ENCODE data around the gene CHTF18. TPM values are rescaled to one million over a fixed set of nuclear protein-coding genes. Genes with fewer than 3 reads are reported as not detected.

CHTF18 gene
- polyA plus RNA-seq, 2 donors: 14.8 to 28.9 TPM

DNA sequence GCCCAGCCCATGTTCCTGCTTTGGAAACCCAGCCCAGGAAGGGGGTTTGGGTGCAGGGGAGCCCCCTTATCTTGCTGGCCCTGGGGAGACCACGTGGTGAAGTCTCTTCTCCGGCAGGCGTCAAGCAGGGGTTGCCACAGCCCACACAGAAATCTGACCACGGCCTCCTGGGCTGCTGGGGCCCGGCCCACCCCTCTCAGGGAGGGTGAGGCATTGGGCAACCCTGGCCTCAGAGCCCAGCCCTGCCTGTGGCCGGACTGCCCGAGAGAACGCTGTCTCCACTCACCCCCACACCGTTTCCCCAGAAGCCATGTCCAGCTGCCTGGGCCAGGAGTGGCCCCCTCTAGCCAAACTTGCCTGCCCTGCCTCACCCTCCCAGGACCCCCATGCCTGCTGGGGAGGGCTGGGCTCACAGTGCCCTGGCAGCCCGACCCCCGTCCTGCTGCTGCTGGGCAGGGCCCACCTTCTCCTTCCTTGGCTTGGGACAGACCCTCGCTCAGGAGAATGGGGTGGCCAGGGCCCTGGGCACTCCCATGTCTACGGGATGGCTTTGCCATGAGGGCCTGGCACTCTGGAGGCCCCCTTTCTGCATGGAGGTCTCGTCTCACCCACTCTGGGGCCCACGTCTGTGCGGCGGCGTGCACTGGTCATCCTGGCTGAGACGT, 6.9 kb upstream of the CHTF18 start:
- 70 to 76% methylated on average over 16 to 19 of the region's 19 CpGs for WGBS, 2 donors
- H3K9me3 ChIP-seq (ENCODE audit: control insufficient read depth in 2 of 2, insufficient read depth in 1 of 2, low read depth in 1 of 2, low read length in 1 of 2): no peaks in the 10 kb centered on the region
- no peak overlapping the region for H3K4me3 ChIP-seq (ENCODE audit: low read depth in 1 of 2, low read length in 2 of 2)
- peaks cover 0 to 6% of the 10 kb centered on the region in 2 donors for H3K36me3 ChIP-seq (ENCODE audit: control insufficient read depth in 2 of 2, insufficient read depth in 2 of 2, low read length in 1 of 2)
- no peak overlapping the region for H3K27ac ChIP-seq (ENCODE audit: low read depth in 2 of 2, low read length in 1 of 2)
- peaks cover 4 to 20% of the 10 kb centered on the region in 2 donors for H3K4me1 ChIP-seq (ENCODE audit: control insufficient read depth in 2 of 2, insufficient read depth in 2 of 2, low read length in 1 of 2)
- peaks cover 0 to 4% of the 10 kb centered on the region in 2 donors for H3K27me3 ChIP-seq (ENCODE audit: control insufficient read depth in 1 of 2, insufficient read depth in 2 of 2, low read length in 2 of 2)

DNA sequence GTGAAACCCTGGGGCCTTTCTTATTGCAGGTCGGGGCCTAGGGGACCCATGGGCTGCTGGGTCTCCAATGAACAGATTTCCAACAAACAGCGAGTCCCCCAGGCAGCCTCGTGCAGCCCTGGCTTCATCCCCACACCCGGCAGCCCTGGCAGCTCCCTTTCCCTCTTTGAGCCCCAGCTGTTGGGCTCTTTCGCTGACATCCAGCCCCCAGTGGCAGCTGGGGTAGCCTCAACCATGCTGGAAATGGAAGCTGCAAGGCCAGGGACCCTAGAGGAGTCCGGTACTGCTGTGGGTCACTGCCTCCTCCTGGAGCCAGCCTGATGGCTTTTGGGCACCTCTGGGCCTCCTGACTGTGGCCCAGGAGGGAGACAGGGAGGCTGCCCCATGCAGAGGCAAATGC, 6.2 kb upstream of the CHTF18 start:
- Histone ChIP-seq H3K4me1 (ENCODE audit: control insufficient read depth in 2 of 2, insufficient read depth in 2 of 2, low read length in 1 of 2) (peaks cover 8 to 25% of the 10 kb centered on the region in 2 donors), H3K9me3 (ENCODE audit: control insufficient read depth in 2 of 2, insufficient read depth in 1 of 2, low read depth in 1 of 2, low read length in 1 of 2) (no peaks in the 10 kb centered on the region), H3K27me3 (ENCODE audit: control insufficient read depth in 1 of 2, insufficient read depth in 2 of 2, low read length in 2 of 2) (peaks cover 0 to 4% of the 10 kb centered on the region in 2 donors), H3K4me3 (ENCODE audit: low read depth in 1 of 2, low read length in 2 of 2) (no peak overlapping the region), H3K27ac (ENCODE audit: low read depth in 2 of 2, low read length in 1 of 2) (no peak overlapping the region), H3K36me3 (ENCODE audit: control insufficient read depth in 2 of 2, insufficient read depth in 2 of 2, low read length in 1 of 2) (peaks cover 0 to 8% of the 10 kb centered on the region in 2 donors)
- 44 to 50% methylated on average over 6 of the region's 6 CpGs for WGBS, 2 donors

DNA sequence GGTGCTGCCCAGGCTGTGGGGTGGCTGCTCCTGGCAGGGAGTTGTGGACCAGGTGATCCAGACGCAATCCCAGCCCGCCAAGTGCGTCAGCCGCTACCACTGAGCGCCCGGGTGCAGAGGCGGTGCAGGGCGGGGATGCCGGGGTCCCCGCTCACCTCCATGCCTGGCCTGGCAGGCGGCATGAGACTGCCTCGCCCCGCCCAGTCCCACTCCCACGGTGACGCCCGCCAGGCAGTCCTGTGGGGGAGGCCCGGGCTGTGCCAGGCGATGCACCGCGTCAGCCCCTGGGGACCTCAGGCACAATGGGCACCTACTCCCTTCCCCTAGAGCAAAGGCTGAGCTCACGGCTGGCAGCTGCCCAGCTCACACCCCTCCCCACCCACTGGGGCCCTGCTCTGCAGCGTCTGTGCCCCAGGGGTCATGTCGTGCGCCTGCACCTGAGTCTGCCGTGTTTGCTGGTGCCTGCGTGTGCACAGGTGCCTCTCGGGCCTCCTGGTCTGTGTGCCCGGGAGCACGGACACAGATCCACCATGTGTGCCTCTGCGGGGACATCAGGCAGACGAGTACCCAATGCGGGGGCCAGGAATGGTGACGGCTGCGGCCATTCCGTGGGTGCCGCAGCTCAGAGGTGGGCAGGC, 5.5 kb upstream of the CHTF18 start:
- 43 to 51% methylated on average over 36 of the region's 36 CpGs for WGBS, 2 donors
- peaks cover 9 to 30% of the 10 kb centered on the region in 2 donors for H3K4me1 ChIP-seq (ENCODE audit: control insufficient read depth in 2 of 2, insufficient read depth in 2 of 2, low read length in 1 of 2)
- peaks cover 0 to 8% of the 10 kb centered on the region in 2 donors for H3K36me3 ChIP-seq (ENCODE audit: control insufficient read depth in 2 of 2, insufficient read depth in 2 of 2, low read length in 1 of 2)
- no peak overlapping the region for H3K27ac ChIP-seq (ENCODE audit: low read depth in 2 of 2, low read length in 1 of 2)
- no peak overlapping the region for H3K4me3 ChIP-seq (ENCODE audit: low read depth in 1 of 2, low read length in 2 of 2)
- H3K27me3 ChIP-seq (ENCODE audit: control insufficient read depth in 1 of 2, insufficient read depth in 2 of 2, low read length in 2 of 2): peaks cover 0 to 4% of the 10 kb centered on the region in 2 donors
- H3K9me3 ChIP-seq (ENCODE audit: control insufficient read depth in 2 of 2, insufficient read depth in 1 of 2, low read depth in 1 of 2, low read length in 1 of 2): no peaks in the 10 kb centered on the region

DNA sequence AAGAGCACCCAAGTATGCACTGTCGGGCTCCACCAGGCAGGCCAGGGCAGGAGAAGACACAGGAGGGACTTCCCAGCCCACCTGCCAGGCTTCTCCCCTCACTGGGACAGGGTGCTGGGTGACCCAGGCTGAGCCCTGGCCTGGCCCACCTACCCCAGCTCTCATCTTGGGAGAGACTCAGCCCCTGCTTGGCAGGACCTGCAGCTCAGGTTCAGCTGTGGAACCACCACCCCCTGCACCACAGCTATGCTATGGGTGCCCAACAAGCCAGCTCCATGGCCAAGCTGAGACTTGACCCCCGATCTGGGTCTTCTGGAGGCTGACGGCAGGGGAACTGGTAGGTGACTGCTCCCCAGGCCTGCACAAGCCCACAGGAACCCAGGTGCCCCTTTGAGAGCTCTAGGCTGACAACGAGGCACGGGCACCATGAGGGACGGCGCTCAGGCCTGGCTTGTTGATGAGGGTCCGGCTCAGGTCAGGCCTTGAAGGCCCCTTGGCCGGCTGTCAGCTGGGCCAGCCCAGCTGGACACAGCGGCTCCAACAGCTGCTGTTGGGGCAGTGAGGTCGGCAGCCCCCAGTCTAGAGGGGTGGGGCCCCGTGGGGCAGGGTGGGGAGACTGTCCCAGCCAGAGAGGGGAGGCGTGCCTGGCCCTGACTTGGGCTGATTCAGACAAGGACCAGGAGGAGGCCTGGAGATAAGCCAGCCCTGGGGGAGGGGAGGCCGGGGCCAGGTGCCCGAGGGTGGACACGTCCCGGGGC, 4.8 kb upstream of the CHTF18 start:
- no peaks in the 10 kb centered on the region for H3K9me3 ChIP-seq (ENCODE audit: control insufficient read depth in 2 of 2, insufficient read depth in 1 of 2, low read depth in 1 of 2, low read length in 1 of 2)
- H3K4me3 ChIP-seq (ENCODE audit: low read depth in 1 of 2, low read length in 2 of 2): no peak overlapping the region
- H3K4me1 ChIP-seq (ENCODE audit: control insufficient read depth in 2 of 2, insufficient read depth in 2 of 2, low read length in 1 of 2): peaks cover 9 to 30% of the 10 kb centered on the region in 2 donors
- WGBS, 2 donors: 26 to 33% methylated on average over 17 of the region's 17 CpGs
- H3K27ac ChIP-seq (ENCODE audit: low read depth in 2 of 2, low read length in 1 of 2): no peak overlapping the region
- H3K36me3 ChIP-seq (ENCODE audit: control insufficient read depth in 2 of 2, insufficient read depth in 2 of 2, low read length in 1 of 2): peaks cover 0 to 8% of the 10 kb centered on the region in 2 donors
- peaks cover 0 to 4% of the 10 kb centered on the region in 2 donors for H3K27me3 ChIP-seq (ENCODE audit: control insufficient read depth in 1 of 2, insufficient read depth in 2 of 2, low read length in 2 of 2)

DNA sequence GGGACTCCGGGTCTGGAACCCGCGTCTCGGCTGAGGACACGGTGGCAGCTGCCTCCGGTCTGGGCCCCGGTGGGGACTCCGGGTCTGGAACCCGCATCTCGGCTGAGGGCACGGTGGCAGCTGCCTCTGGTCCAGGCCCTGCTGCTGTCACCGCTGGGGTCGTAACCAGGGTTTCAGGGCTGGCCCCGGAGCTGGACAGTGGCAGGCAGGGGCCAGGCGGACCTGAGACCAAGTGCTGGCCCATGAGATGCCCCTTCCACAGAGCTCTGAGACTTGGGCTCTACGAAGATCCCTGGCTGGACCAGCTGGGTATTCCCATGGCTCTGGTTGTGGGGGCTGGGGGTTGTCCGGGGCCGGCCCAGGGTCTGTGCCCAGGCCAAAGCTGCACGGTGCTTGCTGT, 4.0 kb upstream of the CHTF18 start:
- Histone ChIP-seq H3K36me3 (ENCODE audit: control insufficient read depth in 2 of 2, insufficient read depth in 2 of 2, low read length in 1 of 2) (peaks cover 0 to 8% of the 10 kb centered on the region in 2 donors), H3K27me3 (ENCODE audit: control insufficient read depth in 1 of 2, insufficient read depth in 2 of 2, low read length in 2 of 2) (peaks cover 0 to 4% of the 10 kb centered on the region in 2 donors), H3K27ac (ENCODE audit: low read depth in 2 of 2, low read length in 1 of 2) (no peak overlapping the region), H3K4me3 (ENCODE audit: low read depth in 1 of 2, low read length in 2 of 2) (no peak overlapping the region), H3K4me1 (ENCODE audit: control insufficient read depth in 2 of 2, insufficient read depth in 2 of 2, low read length in 1 of 2) (peaks cover 12 to 37% of the 10 kb centered on the region in 2 donors), H3K9me3 (ENCODE audit: control insufficient read depth in 2 of 2, insufficient read depth in 1 of 2, low read depth in 1 of 2, low read length in 1 of 2) (no peaks in the 10 kb centered on the region)
- WGBS, 2 donors: 89 to 92% methylated on average over 19 of the region's 19 CpGs

DNA sequence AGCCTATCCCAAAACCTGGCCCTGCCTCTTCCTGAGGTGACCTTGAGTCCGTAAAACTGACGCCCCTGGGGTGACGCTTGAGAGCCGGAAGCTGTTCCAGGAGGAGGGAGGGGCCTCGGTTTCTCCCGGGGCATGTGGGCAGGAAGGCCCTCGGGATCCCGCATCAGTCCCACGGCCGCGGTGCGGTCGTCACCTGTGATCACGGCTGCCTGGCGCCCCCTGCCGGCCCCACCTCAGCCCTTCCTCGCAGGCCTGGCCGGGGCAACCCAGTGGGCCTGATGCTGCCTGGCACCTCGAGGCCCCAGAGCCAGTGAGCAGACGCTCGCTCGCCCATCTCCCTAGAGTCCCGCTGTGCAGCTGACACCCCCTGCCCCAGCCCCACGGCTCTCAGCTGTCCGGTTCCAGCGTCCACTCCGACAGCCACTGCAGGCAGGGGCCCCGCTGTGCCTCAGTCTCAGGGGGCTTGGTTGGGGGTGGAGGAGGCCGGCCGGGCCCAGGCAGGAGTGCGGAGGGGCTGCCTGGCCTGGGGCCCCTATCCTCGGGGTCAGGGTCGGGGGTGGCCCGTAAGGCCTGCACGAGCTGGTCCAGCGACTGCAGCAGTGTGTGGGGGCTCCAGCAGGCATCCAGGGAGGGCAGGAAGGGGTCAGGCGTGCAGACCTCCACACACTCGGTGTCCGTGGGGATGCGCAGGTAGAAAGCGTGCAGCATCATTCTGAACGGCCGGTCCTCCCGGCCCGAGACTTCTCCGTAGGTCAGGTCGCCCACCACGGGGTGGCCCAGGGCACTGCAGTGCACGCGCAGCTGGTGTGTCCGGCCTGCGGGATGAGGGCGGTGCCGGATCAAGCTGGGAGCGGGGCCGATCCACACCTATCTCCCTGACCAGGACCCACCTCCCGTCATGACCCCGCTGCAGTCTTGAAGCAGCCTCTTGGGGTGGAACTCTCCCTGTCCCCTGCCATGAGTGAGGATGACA, 2.6 kb upstream of the CHTF18 start:
- Histone ChIP-seq H3K4me1 (ENCODE audit: control insufficient read depth in 2 of 2, insufficient read depth in 2 of 2, low read length in 1 of 2) (peaks cover 12 to 39% of the 10 kb centered on the region in 2 donors), H3K27ac (ENCODE audit: low read depth in 2 of 2, low read length in 1 of 2) (no peak overlapping the region), H3K9me3 (ENCODE audit: control insufficient read depth in 2 of 2, insufficient read depth in 1 of 2, low read depth in 1 of 2, low read length in 1 of 2) (no peaks in the 10 kb centered on the region), H3K36me3 (ENCODE audit: control insufficient read depth in 2 of 2, insufficient read depth in 2 of 2, low read length in 1 of 2) (peaks cover 0 to 8% of the 10 kb centered on the region in 2 donors), H3K4me3 (ENCODE audit: low read depth in 1 of 2, low read length in 2 of 2) (no peak overlapping the region), H3K27me3 (ENCODE audit: control insufficient read depth in 1 of 2, insufficient read depth in 2 of 2, low read length in 2 of 2) (peaks cover 0 to 4% of the 10 kb centered on the region in 2 donors)
- 63 to 64% methylated on average over 56 to 58 of the region's 58 CpGs for WGBS, 2 donors

DNA sequence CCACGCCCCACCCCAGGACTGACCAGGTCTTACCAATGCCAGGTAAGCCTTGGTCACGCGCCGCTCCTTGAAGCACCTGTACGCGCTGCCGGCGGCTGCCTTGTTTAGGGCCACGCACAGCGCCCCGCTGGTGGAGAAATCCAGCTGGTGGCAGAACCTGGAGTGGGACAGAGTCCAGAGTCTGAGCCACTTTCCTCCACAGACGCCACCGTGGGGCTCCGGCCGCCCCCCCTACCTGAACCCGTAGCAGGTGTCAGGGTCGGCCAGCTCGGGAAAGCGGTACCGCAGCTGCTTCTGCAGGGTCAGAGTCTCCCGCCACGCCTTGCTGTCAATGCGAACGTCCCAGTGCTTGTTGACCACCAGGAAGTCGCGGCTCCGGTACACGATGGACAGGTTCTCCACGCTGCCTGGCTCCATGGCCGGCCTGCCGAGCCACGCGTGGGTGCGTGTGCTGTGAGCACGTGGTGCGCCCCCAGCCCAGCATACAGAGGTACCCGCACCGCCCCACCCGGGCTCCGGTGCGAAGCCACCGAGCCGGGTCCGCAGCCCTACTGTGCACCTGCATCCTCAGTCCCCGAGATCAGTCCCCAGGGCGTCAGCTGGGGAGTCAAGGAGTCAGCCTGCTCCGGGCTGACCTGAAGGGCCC, 976 bp upstream of the CHTF18 start:
- WGBS, 2 donors: 32 to 33% methylated on average over 47 of the region's 47 CpGs
- Histone ChIP-seq H3K4me1 (ENCODE audit: control insufficient read depth in 2 of 2, insufficient read depth in 2 of 2, low read length in 1 of 2) (peaks cover 12 to 37% of the 10 kb centered on the region in 2 donors), H3K36me3 (ENCODE audit: control insufficient read depth in 2 of 2, insufficient read depth in 2 of 2, low read length in 1 of 2) (peaks cover 0 to 19% of the 10 kb centered on the region in 2 donors), H3K9me3 (ENCODE audit: control insufficient read depth in 2 of 2, insufficient read depth in 1 of 2, low read depth in 1 of 2, low read length in 1 of 2) (no peaks in the 10 kb centered on the region), H3K27ac (ENCODE audit: low read depth in 2 of 2, low read length in 1 of 2) (no peak overlapping the region), H3K4me3 (ENCODE audit: low read depth in 1 of 2, low read length in 2 of 2) (peak overlapping the region; percentile 88 to 91), H3K27me3 (ENCODE audit: control insufficient read depth in 1 of 2, insufficient read depth in 2 of 2, low read length in 2 of 2) (peaks cover 0 to 2% of the 10 kb centered on the region in 2 donors)

DNA sequence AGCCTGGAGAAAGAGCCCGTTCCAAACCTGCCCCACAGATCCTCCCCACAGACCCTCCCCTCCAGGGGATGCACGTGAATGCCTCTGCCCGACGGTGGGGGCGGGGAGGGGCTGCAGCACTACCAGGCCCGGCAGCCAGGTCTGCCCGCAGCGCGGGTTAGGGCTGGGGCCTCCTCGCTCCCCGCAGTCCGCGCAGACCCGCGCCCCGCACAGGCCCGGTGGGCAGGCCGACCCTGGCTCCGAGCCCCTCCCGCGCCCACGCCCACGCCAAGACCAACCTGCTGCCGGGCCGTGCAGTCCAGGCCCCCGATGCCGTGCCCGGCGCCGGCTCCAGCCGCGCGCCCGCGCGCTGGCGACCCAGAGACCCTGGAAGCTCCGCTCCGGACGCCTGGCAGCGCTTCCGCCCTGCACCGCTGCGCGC, 432 bp upstream of the CHTF18 start, which contains the start of gene RPUSD1:
TSS of gene RPUSD1 (minus strand) at position 404 of the 421 bp plus-strand sequence. CDS start 644 bp downstream, outside the sequence.
- H3K4me1 ChIP-seq (ENCODE audit: control insufficient read depth in 2 of 2, insufficient read depth in 2 of 2, low read length in 1 of 2): peaks cover 12 to 31% of the 10 kb centered on the region in 2 donors

More for the DNA sequence above, 432 bp upstream of the CHTF18 start, which contains the start of gene RPUSD1:
- H3K27me3 ChIP-seq (ENCODE audit: control insufficient read depth in 1 of 2, insufficient read depth in 2 of 2, low read length in 2 of 2): no peaks in the 10 kb centered on the region
- no peaks in the 10 kb centered on the region for H3K9me3 ChIP-seq (ENCODE audit: control insufficient read depth in 2 of 2, insufficient read depth in 1 of 2, low read depth in 1 of 2, low read length in 1 of 2)
- peaks cover 0 to 19% of the 10 kb centered on the region in 2 donors for H3K36me3 ChIP-seq (ENCODE audit: control insufficient read depth in 2 of 2, insufficient read depth in 2 of 2, low read length in 1 of 2)
- peak within 1 kb of the TSS; percentile 88 to 91 for H3K4me3 ChIP-seq (ENCODE audit: low read depth in 1 of 2, low read length in 2 of 2)
- H3K27ac ChIP-seq (ENCODE audit: low read depth in 2 of 2, low read length in 1 of 2): peak within 1 kb of the TSS; percentile 59 to 69
- WGBS, 2 donors: 0 to 1% methylated on average over 41 to 45 of the region's 45 CpGs
